Transverse colon (tissue), 4 donors: ENCODE results near the gene CDX1. TPM values are rescaled to one million over a fixed set of nuclear protein-coding genes. Genes with fewer than 3 reads are reported as not detected.

Source experiments
- DNase-seq: peaks from one replicate; pipeline ENCODE4 v3.0.0-alpha.2; 2019
- H3K27ac ChIP-seq, 4 donors: fragments of 200-600 bp; sonication (generic); 2 replicates each; pipeline ENCODE4 v1.5.1; 2016 to 2018; ENCODE audit warnings: inconsistent platforms in 4 of 4
- H3K27me3 ChIP-seq: fragments of 200-600 bp; sonication (generic); 2 replicates; pipeline ENCODE4 v1.5.1; 2017; ENCODE audit warnings: inconsistent platforms
- H3K36me3 ChIP-seq, 4 donors: fragments of 200-600 bp; sonication (generic); 2 replicates each; pipeline ENCODE4 v1.5.1; 2017 to 2019; ENCODE audit warnings: inconsistent platforms in 4 of 4
- H3K4me1 ChIP-seq, 4 donors: fragments of 200-600 bp; sonication (generic); 2 replicates each; pipeline ENCODE4 v1.5.1; 2017 to 2020; ENCODE audit warnings: inconsistent platforms in 4 of 4
- H3K4me3 ChIP-seq, 4 donors: fragments of 200-600 bp; sonication (generic); 1 replicate in 1 of 4; 2 replicates in 3 of 4; pipeline versions ENCODE4 v1.5.1 to v1.6.1; 2017 to 2019; ENCODE audit warnings: inconsistent platforms in 4 of 4
- H3K9me3 ChIP-seq, 2 donors: fragments of 200-600 bp; sonication (generic); 2 replicates each; pipeline ENCODE4 v1.5.1; 2017 to 2019; ENCODE audit warnings: inconsistent platforms in 2 of 2
- EP300 ChIP-seq: sonication (generic); formaldehyde crosslinking; IDR thresholded peaks from one replicate; pipeline ENCODE4 v1.6.1; 2017; ENCODE audit warnings: antibody characterized with exemption, low read depth
- POLR2A ChIP-seq: fragments of 450-650 bp; IDR thresholded peaks from one replicate; pipeline ENCODE4 v1.6.1; 2016; ENCODE audit warnings: antibody characterized with exemption, mild to moderate bottlenecking, moderate library complexity
- POLR2AphosphoS5 ChIP-seq, 3 donors: sonication (generic); formaldehyde crosslinking; IDR thresholded peaks; one replicate each; pipeline ENCODE4 v1.6.1; 2016; ENCODE audit warnings: antibody characterized with exemption in 3 of 3
- WGBS, 2 donors: methylation state at CpG; one replicate each; pipeline ENCODE4 v1.1.5; 2018; ENCODE audit warnings: low coverage in 1 of 2; 5-methylcytosine and 5-hydroxymethylcytosine counted together
- in situ Hi-C, 4 donors: fragments of 200-750 bp; cut with MboI; loops; one replicate each; pipeline versions ENCODE4 v1.15.0 to v1.15.1; 2017; ENCODE audit warnings: low sequenced_read_pairs in 3 of 4, low pct_ligation_motif_present in 1 of 4, low pct_unique_long_range_greater_than_20kb in 1 of 4
- intact Hi-C: fragments of 100-400 bp; cut with DNase I; formaldehyde crosslinking; loops from one replicate; pipeline ENCODE4 v1.15.1; 2023; ENCODE audit warnings: low total_unique reads
- total RNA-seq, 4 donors: library from RNA; depleted of rRNA; stranded (reverse); fragments of >200 nt; gene quantifications; one replicate each; pipeline ENCODE4 v1.1.0, GENCODE V29; 2016
- TF ChIP-seq, protein P1 (sequence below), 5 experiments: fragments of 200-600 bp in 3 of 5; fragments of 450-650 bp in 2 of 5; sonication (generic) in 3 of 5; IDR thresholded peaks; 1 replicate in 2 of 5; 2 replicates in 3 of 5; pipeline ENCODE4 v1.5.1; 2016 to 2017; ENCODE audit warnings: antibody characterized with exemption in 5 of 5, inconsistent platforms in 3 of 5, mild to moderate bottlenecking in 2 of 5, moderate library complexity in 1 of 5

Gene CDX1
- total RNA-seq, 4 donors from 2014 or later, result 249 to 540 (median 360) TPM

DNA sequence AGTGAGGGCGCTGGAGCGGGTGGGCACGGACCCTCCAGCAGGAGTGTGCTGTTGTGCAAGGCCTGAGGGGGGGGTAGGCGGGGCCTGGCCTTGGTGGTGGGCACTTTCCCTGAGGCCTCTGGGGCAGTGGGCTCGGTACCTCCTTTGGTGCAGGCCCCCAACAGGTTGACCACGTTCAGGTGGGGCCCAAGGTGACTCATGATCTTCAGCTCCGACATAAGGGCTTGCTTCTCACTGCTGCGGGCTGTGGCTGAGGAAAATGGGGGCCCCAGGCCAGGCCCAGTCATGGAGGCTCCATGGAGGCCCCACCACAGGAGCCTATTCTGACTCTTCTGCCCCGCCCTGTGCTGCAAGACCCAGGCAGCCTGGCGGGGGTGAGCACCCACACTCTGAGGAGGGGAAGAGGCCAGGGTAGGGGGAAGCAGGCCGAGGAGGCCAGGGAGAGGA lies 42.4 kb upstream of the CDX1 start:
- TF ChIP-seq POLR2AphosphoS5 (IDR thresholded peaks at IDR 0.05), result no peak
- TF ChIP-seq, protein P1, sequence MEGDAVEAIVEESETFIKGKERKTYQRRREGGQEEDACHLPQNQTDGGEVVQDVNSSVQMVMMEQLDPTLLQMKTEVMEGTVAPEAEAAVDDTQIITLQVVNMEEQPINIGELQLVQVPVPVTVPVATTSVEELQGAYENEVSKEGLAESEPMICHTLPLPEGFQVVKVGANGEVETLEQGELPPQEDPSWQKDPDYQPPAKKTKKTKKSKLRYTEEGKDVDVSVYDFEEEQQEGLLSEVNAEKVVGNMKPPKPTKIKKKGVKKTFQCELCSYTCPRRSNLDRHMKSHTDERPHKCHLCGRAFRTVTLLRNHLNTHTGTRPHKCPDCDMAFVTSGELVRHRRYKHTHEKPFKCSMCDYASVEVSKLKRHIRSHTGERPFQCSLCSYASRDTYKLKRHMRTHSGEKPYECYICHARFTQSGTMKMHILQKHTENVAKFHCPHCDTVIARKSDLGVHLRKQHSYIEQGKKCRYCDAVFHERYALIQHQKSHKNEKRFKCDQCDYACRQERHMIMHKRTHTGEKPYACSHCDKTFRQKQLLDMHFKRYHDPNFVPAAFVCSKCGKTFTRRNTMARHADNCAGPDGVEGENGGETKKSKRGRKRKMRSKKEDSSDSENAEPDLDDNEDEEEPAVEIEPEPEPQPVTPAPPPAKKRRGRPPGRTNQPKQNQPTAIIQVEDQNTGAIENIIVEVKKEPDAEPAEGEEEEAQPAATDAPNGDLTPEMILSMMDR (IDR thresholded peaks at IDR 0.05), result no peak
- no peak for TF ChIP-seq POLR2A
- TF ChIP-seq EP300, result no peak
- Histone ChIP-seq H3K9me3 (no peaks in the 10 kb centered on the region), H3K4me3 (no peak overlapping the region), H3K36me3 (no peaks in the 10 kb centered on the region), H3K4me1 (peaks cover 0 to 13% (median 0%) of the 10 kb centered on the region in 4 donors), H3K27ac (no peak overlapping the region), H3K27me3 (no peaks in the 10 kb centered on the region)
- DNase-seq, result no peak
- in situ Hi-C loops (loop anchor here in 1 of 4 donors (25.0 kb wide), 1 partner anchor 287 kb away; no protein-coding TSS in a partner anchor), intact Hi-C loops (no loop called here)
- 84% methylated on average over 11 of the region's 11 CpGs; no CpG with 5 or more reads in 1 of the 2 donors for WGBS, 2 donors

DNA sequence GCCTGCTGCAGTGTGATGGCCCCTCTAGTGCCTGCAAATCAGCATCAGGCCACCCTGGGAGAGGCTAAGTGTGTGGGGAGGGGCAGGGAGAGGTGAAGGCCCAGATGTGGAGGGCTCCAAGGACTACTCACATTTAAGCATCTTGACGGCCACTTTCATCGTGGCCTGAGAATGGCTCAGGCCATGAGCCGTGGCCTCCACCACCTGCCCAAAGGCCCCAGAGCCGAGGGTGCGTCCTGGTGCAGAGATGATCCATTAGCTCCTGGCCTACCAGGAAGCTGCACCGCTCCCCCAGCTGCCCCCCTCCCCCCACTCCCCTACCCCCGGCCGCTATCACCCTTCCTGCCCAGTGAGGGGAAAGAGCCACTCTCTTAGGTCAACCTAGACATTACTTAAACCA lies 42.0 kb upstream of the CDX1 start:
- no peak overlapping the region for H3K27ac ChIP-seq
- 74 to 94% methylated on average over 5 of the region's 8 CpGs for WGBS, 2 donors
- TF ChIP-seq, protein P1 (IDR thresholded peaks at IDR 0.05), result no peak
- no peak for TF ChIP-seq EP300
- TF ChIP-seq POLR2A, result no peak
- TF ChIP-seq POLR2AphosphoS5 (IDR thresholded peaks at IDR 0.05), result no peak
- no peaks in the 10 kb centered on the region for H3K27me3 ChIP-seq
- no peak for DNase-seq
- H3K4me3 ChIP-seq, result no peak overlapping the region
- in situ Hi-C loops, result loop anchor here in 1 of 4 donors (25.0 kb wide), 1 partner anchor 287 kb away; no protein-coding TSS in a partner anchor
- intact Hi-C loops, result no loop called here
- H3K4me1 ChIP-seq, result peaks cover under 1 to 13% (median 1%) of the 10 kb centered on the region in 4 donors
- no peaks in the 10 kb centered on the region for H3K9me3 ChIP-seq
- H3K36me3 ChIP-seq, result no peaks in the 10 kb centered on the region

DNA sequence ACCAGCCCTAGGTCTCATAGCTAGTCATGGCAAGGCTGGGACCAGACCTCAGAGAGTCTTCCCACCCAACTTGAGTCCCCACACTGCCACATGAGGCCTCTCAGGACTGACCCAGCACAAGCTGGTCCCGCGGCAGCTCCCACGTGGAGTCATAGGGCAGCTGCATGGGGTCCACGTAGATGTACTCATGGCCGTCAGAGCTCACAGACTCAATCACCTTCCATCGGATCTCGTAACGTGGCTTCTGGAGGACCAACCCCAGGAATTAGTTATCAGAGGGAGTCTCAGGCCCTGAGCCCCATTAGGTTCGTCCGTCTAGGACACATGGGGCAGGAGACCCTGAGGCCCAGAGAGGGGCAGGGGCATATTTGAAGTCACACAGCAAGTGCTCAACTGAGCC lies 41.2 kb upstream of the CDX1 start:
- in situ Hi-C loops, result loop anchor here in 2 of 4 donors (25.0 kb wide), 1 partner anchor 312 kb away; the partner anchor contains the start of gene RPS14 (in 2 of the 2)
- no peak for DNase-seq

DNA sequence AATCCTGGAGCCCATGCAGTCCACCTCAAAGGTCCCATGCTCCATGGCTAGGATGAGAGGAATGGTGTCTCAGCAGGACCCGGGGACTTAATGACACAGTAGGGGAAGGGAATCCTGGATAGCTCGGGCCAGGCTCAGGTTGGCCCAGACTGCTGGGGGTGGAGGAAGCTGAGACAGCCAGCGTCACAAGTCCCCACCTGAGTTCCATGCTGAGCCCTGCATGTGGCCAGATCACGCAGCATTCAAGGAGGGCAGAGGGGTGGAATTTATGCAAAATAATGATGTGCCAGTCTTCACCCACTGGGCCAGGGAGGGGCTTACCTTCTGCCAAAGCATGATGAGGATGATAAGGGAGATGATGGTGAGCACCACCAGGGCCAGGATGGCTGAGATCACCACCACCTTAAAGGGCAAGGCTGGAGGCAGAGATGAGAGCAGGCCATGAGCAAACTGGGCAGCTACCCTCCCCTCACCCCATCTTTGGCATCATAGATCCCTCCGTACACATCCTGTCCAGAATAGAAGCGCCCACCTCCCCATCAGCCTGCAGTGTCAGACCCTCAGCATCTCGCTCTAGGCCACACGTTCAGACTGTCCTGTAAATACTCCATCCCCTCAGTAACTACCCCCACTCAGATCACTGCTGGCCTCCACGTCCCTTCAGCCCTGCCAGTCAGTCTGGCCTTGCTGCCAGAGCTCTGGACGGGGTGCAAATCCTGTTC lies 40.2 kb upstream of the CDX1 start:
- WGBS, 2 donors, result 84% methylated on average over 10 of the region's 10 CpGs; no CpG with 5 or more reads in 1 of the 2 donors
- no peaks in the 10 kb centered on the region for H3K9me3 ChIP-seq
- no peaks in the 10 kb centered on the region for H3K36me3 ChIP-seq
- in situ Hi-C loops (loop anchor here in 2 of 4 donors (25.0 kb wide), 1 partner anchor 311 kb away; the partner anchor contains the start of gene RPS14 (in 2 of the 2)), intact Hi-C loops (no loop called here)
- no peaks in the 10 kb centered on the region for H3K27me3 ChIP-seq
- no peak overlapping the region for H3K27ac ChIP-seq
- no peak for DNase-seq
- TF ChIP-seq, protein P1 (IDR thresholded peaks at IDR 0.05), result no peak
- TF ChIP-seq POLR2A (no peak), EP300 (no peak), POLR2AphosphoS5 (IDR thresholded peaks at IDR 0.05) (no peak)
- peaks cover 3 to 21% (median 7%) of the 10 kb centered on the region in 4 donors for H3K4me1 ChIP-seq
- H3K4me3 ChIP-seq, result no peak overlapping the region

More for the DNA sequence above, 41.2 kb upstream of the CDX1 start:
- WGBS, 2 donors, result 94% methylated on average over 10 of the region's 10 CpGs; no CpG with 5 or more reads in 1 of the 2 donors
- Histone ChIP-seq H3K27me3 (no peaks in the 10 kb centered on the region), H3K9me3 (no peaks in the 10 kb centered on the region), H3K36me3 (no peaks in the 10 kb centered on the region), H3K4me1 (peaks cover 3 to 20% (median 7%) of the 10 kb centered on the region in 4 donors), H3K27ac (no peak overlapping the region), H3K4me3 (no peak overlapping the region)
- intact Hi-C loops, result no loop called here
- TF ChIP-seq POLR2AphosphoS5 (IDR thresholded peaks at IDR 0.05) (no peak), POLR2A (no peak), EP300 (no peak)
- TF ChIP-seq, protein P1 (IDR thresholded peaks at IDR 0.05), result no peak
